Common myeloid progenitor, CD34-positive (primary cell): ENCODE results near the gene AQP12A.

Experiments
- CTCF ChIA-PET: fragments of 350-600 bp; sonication (Branson Sonifier 250); formaldehyde crosslinking; loops from one replicate; lab custom pipeline; 2021; ENCODE audit warnings: antibody characterized with exemption; lab: Charles Lee
- POLR2A ChIA-PET: fragments of 350-600 bp; sonication (Branson Sonifier 250); formaldehyde crosslinking; loops from one replicate; lab custom pipeline; 2021; ENCODE audit warnings: antibody characterized with exemption; lab: Charles Lee
- DNase-seq, 3 donors: peaks; one replicate each; pipeline versions ENCODE4 v3.0.0 to v3.0.0-alpha.2; 2013
- H3K27ac ChIP-seq, 2 experiments: 1 replicate in 1 of 2; 2 replicates in 1 of 2; pipeline ENCODE4 v1.7.0; 2013; ENCODE audit warnings: inconsistent platforms in 2 of 2, low read length in 2 of 2, mild to moderate bottlenecking in 2 of 2, low read depth in 1 of 2, moderate library complexity in 1 of 2; ENCODE audit not compliant: severe bottlenecking in 2 of 2, insufficient read depth in 1 of 2, poor library complexity in 1 of 2
- H3K27me3 ChIP-seq, 5 experiments: replicated peaks in 2 of 5; 1 replicate in 3 of 5; 2 replicates in 2 of 5; pipeline versions ENCODE4 v1.6.1 to v1.7.0; 2013; ENCODE audit warnings: low read length in 4 of 5, mild to moderate bottlenecking in 2 of 5, moderate library complexity in 2 of 5, inconsistent platforms in 1 of 5; ENCODE audit not compliant: insufficient read depth in 5 of 5, control insufficient read depth in 4 of 5
- H3K36me3 ChIP-seq, 4 experiments: 1 replicate in 2 of 4; 2 replicates in 2 of 4; pipeline versions ENCODE4 v1.6.1 to v1.7.0; 2013; ENCODE audit warnings: low read length in 3 of 4, control low read depth in 1 of 4, mild to moderate bottlenecking in 1 of 4; ENCODE audit not compliant: control insufficient read depth in 4 of 4, insufficient read depth in 4 of 4
- H3K4me1 ChIP-seq, 4 experiments: 1 replicate in 3 of 4; 2 replicates in 1 of 4; pipeline versions ENCODE4 v1.6.1 to v1.7.1; 2013; ENCODE audit warnings: low read length in 3 of 4, mild to moderate bottlenecking in 3 of 4, control low read depth in 1 of 4, inconsistent platforms in 1 of 4, moderate library complexity in 1 of 4; ENCODE audit not compliant: control insufficient read depth in 4 of 4, insufficient read depth in 4 of 4; ENCODE audit errors: control extremely low read depth in 1 of 4
- H3K4me3 ChIP-seq, 7 experiments: 1 replicate in 4 of 7; 2 replicates in 3 of 7; pipeline versions ENCODE4 v1.5.1 to v1.7.0; 2013; ENCODE audit warnings: mild to moderate bottlenecking in 7 of 7, low read length in 6 of 7, moderate library complexity in 6 of 7, inconsistent platforms in 2 of 7, low read depth in 2 of 7, control low read depth in 1 of 7; ENCODE audit not compliant: insufficient read depth in 4 of 7, control insufficient read depth in 1 of 7; ENCODE audit errors: extremely low read depth in 1 of 7
- H3K9me3 ChIP-seq, 5 experiments: 1 replicate in 4 of 5; 2 replicates in 1 of 5; pipeline versions ENCODE4 v1.6.1 to v1.7.1; 2013; ENCODE audit warnings: low read length in 4 of 5, mild to moderate bottlenecking in 2 of 5, inconsistent platforms in 1 of 5, low read depth in 1 of 5, moderate library complexity in 1 of 5; ENCODE audit not compliant: control insufficient read depth in 4 of 5, insufficient read depth in 2 of 5; ENCODE audit errors: control extremely low read depth in 1 of 5
- WGBS: methylation state at CpG from one replicate; pipeline ENCODE4 v1.1.5; 2013; ENCODE audit not compliant: insufficient coverage; 5-methylcytosine and 5-hydroxymethylcytosine counted together

AQP12A gene

GRCh38 chr2:240735476-240735875 lies 43.8 kb downstream of the AQP12A start:
- CTCF ChIA-PET = no interaction called here

GRCh38 chr2:240736281-240737250 lies 44.9 kb downstream of the AQP12A start:
- Histone ChIP-seq H3K9me3 (no peaks in the 10 kb centered on the region), H3K4me3 (no peak overlapping the region), H3K27me3 (peaks cover 0 to 3% (median 0%) of the 10 kb centered on the region in 5 experiments), H3K36me3 (no peaks in the 10 kb centered on the region), H3K27ac (no peak overlapping the region), H3K4me1 (no peaks in the 10 kb centered on the region)
- WGBS = 92% methylated on average over 29 of the region's 35 CpGs
- no peak for DNase-seq
- ChIA-PET CTCF (interaction anchor here (1.1 kb wide), 1 partner anchor 104 kb away, joined by 3 read pairs; no protein-coding TSS in a partner anchor), POLR2A (no interaction called here)

More at GRCh38 chr2:240735476-240735875, 43.8 kb downstream of the AQP12A start:
- H3K4me1 ChIP-seq = no peaks in the 10 kb centered on the region
- no peak overlapping the region for H3K27ac ChIP-seq
- H3K9me3 ChIP-seq = no peaks in the 10 kb centered on the region
- H3K4me3 ChIP-seq = no peak overlapping the region
- no peaks in the 10 kb centered on the region for H3K36me3 ChIP-seq
- WGBS = 95% methylated on average over 6 of the region's 10 CpGs
- no peak for DNase-seq
- peaks cover 0 to 6% (median 0%) of the 10 kb centered on the region in 5 experiments for H3K27me3 ChIP-seq
- POLR2A ChIA-PET = no interaction called here

DNA sequence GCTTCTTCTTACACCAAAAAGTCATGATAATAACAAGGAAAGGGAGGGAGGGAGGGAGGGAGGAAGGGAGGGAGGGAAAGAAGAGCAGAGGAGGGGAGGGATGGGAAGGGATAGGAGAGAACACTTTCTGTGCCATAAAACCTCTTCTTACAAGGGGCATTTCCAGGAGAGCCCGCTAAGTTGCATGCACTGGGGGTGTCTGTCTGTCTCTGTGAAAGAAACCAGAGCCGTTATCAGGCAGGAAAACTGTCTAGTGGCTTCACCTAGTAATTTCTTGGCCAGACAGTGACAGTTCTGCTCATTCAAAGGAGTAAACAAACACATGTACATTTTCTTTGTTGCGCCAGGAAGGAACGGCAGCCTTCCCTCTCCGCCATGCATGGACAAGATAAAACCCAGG lies 45.8 kb downstream of the AQP12A start:
- Histone ChIP-seq H3K4me3 (no peak overlapping the region), H3K4me1 (no peaks in the 10 kb centered on the region), H3K27me3 (peaks cover 0 to 3% (median 0%) of the 10 kb centered on the region in 5 experiments), H3K9me3 (no peaks in the 10 kb centered on the region), H3K36me3 (no peaks in the 10 kb centered on the region), H3K27ac (no peak overlapping the region)
- 73% methylated on average over 5 of the region's 5 CpGs for WGBS
- CTCF ChIA-PET = no interaction called here
- POLR2A ChIA-PET = no interaction called here
- DNase-seq = no peak

DNA sequence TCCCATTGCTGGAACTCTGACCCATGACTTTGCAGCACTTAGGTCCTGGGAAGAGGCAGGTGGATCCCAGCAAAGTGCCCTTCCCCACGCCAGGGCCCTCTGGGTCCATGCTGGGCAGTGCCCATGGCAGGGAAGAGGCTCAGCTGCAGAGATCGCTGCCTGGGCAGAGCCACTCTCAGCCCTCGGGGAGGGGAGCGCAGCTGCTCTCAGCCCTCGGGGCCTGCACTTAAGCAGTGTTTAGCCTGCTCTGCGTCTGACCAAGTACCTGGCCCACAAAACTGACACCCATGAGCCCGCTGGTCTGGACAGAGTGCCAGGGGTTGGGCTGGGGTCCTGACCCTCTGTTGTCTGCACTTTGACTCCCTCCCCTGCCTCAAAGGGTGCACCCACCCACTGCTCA lies 46.3 kb downstream of the AQP12A start:
- no peak for DNase-seq
- ChIA-PET CTCF (no interaction called here), POLR2A (no interaction called here)

GRCh38 chr2:240739797-240740196 lies 48.1 kb downstream of the AQP12A start:
- Histone ChIP-seq H3K4me3 (no peak overlapping the region), H3K27me3 (peaks cover 0 to 3% (median 0%) of the 10 kb centered on the region in 5 experiments), H3K27ac (no peak overlapping the region), H3K9me3 (no peaks in the 10 kb centered on the region), H3K36me3 (no peaks in the 10 kb centered on the region), H3K4me1 (no peaks in the 10 kb centered on the region)
- ChIA-PET CTCF (no interaction called here), POLR2A (no interaction called here)
- peak in 1 of 3 donors; percentile 31 for DNase-seq
- WGBS = 57% methylated on average over 11 of the region's 16 CpGs

More for the DNA sequence above, 46.3 kb downstream of the AQP12A start:
- 94% methylated on average over 7 of the region's 7 CpGs for WGBS
- H3K4me3 ChIP-seq = no peak overlapping the region
- H3K36me3 ChIP-seq = no peaks in the 10 kb centered on the region
- peaks cover 0 to 3% (median 0%) of the 10 kb centered on the region in 5 experiments for H3K27me3 ChIP-seq
- no peaks in the 10 kb centered on the region for H3K9me3 ChIP-seq
- H3K4me1 ChIP-seq = no peaks in the 10 kb centered on the region
- H3K27ac ChIP-seq = no peak overlapping the region

DNA sequence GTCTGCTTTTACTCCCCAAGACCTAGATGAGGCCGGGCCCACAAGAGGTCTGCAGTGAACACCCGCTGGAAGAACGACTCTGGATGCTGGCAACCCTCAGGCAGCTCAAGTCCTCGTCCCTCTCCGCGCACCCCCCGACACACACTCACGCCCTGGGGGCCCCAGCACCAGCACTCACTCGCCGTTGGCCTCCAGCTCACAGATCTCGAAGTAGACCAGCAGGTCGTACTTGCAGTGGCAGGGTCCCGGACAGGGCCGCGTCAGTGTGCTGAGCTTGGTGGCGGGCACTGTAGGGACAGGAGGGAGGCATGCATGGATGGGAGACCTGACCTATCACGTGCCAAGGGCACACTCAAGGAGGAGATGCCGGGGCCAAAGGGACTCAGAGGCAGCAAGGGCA lies 49.4 kb downstream of the AQP12A start:
- ChIA-PET CTCF (interaction anchor here (1.5 kb wide), 1 partner anchor 16 kb away, joined by 4 read pairs; no protein-coding TSS in a partner anchor), POLR2A (no interaction called here)
- Histone ChIP-seq H3K27ac (no peak overlapping the region), H3K4me3 (no peak overlapping the region), H3K27me3 (peaks cover 0 to 3% (median 0%) of the 10 kb centered on the region in 5 experiments), H3K4me1 (no peaks in the 10 kb centered on the region), H3K9me3 (no peaks in the 10 kb centered on the region), H3K36me3 (no peaks in the 10 kb centered on the region)
- no peak for DNase-seq
- WGBS = 94% methylated on average over 13 of the region's 18 CpGs

DNA sequence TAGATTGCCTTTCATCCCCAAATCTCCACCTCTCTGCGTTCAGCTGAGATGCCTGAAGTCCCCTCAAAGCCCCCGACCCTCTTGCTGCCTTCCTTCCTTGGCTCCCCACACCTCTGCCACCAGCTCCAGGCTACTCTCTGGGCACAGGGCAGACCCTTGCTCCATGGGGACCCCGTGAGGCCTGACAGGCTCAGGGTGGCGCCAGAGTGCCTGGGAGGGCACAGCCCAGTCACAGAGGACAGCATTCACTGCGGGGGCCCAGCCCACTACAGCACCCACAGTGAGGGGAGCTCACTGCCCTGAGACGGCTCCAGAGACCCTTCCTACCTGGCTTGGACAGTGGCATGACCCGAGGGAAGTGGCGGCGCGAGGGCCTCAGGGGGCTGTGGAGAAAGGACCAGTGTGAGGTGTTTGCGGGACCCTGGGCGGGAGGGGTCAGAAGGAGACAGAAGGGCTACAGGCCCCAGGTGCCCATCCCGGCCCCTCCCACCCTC lies 51.0 kb downstream of the AQP12A start:
- H3K4me1 ChIP-seq = no peaks in the 10 kb centered on the region
- H3K4me3 ChIP-seq = no peak overlapping the region
- POLR2A ChIA-PET = no interaction called here
- WGBS = 96% methylated on average over 5 of the region's 13 CpGs
- H3K9me3 ChIP-seq = no peaks in the 10 kb centered on the region
- CTCF ChIA-PET = no interaction called here
- H3K27ac ChIP-seq = no peak overlapping the region
- H3K36me3 ChIP-seq = no peaks in the 10 kb centered on the region
- H3K27me3 ChIP-seq = peaks cover 0 to 3% (median 0%) of the 10 kb centered on the region in 5 experiments
- DNase-seq = no peak
